CD4-positive, alpha-beta T cell treated with Interleukin-21 for 1 hour (primary cell): ENCODE results near the gene FBLN1.

Experiments
- DNase-seq: peaks from one replicate; pipeline ENCODE4 v3.0.0-alpha.2; 2020

The FBLN1 gene

DNA sequence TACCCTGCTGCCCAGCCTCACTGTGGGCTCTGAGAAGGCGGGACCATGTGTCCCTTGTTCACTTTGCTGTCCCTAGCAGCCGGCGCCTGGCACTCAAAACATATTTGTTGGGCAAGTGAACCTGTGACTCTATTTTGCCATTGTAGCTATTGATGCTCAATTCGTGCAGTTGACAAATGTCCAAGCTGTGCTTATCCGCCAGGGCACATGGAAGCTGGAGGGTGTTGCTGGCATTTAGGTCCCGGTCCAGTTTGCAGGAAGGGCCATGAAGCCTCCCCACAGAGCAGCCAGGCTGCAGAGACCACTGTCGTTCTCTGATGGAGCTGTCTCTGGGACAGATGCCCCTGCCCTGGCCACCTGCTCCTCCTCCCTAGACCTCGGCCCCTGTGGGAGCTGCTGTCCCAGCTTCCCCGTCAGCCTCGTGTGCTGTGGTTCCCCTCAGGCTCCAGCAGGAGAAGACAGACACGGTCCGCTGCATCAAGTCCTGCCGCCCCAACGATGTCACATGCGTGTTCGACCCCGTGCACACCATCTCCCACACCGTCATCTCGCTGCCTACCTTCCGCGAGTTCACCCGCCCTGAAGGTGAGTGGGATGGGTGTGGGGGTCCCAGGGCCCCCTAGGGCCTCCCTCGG lies 71.5 kb downstream of the FBLN1 start:
- DNase-seq = no peak

DNA sequence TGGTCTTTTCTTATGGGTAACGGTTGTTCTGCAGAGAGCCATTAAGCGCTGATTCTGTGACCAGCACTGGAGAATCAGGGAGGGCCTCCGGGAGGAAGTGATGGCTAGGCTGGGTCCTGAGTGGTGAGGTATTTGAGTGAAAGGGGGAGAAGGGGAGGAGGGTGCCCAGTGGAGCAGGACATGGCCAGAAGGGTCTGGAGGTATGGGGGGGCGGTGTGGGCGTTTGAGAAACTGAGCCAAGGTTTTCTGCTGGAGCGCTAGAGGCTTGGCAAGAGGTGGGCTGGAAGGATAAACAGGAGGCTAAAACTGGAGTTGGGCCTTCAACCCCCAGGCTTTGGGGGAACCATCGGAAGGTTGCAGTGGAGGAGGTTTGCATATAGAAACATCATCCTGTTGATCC lies 72.5 kb downstream of the FBLN1 start:
- no peak for DNase-seq

DNA sequence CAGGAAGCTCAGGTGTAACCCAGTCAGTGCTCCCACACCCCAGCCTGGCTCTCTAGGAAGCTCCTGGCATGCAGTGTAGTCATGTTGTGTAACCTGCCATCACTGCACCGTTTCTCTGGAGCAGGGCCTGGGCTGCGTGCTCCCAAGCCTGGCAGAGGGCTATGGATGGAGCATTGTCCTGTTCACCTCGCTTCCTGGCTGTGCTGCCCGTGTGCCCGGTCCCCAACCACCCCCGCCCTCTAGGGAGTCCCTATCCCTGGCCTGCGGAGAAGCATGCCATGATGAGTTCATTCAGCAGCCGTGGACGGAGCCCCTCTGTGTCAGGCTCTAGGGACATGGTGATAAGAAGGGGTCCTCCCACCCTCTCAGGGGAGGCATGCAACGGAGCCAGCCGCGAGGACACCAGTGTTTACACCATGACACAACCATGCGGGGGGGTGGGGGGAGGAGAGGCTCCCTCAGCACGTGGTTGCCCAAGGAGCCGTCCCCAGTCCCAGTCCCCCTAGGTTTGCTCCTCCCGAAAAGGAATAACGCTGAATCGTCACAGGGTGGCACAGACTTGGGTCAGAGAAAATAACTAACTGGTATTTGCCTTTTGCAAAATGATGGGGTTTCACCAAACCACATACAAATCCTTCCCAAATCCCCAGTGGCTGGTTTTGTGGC lies 73.1 kb downstream of the FBLN1 start:
- no peak for DNase-seq

DNA sequence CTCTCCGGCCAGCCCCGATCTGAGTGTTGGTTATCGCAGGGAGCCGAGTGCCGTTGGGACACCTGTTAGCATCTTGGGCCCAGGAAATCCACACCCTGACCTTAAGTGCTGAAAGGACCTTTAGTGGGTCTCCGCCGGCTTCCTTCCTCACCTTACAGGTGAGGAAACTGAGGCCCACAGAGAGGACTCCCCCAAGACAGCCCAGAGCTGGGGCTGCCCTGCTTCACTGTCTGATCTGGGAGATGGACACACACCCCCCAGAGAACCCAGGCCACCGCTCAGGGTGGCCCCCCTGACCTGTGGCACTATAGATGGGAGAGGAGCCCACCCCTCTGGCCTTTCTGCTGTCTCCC lies 73.6 kb downstream of the FBLN1 start:
- DNase-seq = no peak

DNA sequence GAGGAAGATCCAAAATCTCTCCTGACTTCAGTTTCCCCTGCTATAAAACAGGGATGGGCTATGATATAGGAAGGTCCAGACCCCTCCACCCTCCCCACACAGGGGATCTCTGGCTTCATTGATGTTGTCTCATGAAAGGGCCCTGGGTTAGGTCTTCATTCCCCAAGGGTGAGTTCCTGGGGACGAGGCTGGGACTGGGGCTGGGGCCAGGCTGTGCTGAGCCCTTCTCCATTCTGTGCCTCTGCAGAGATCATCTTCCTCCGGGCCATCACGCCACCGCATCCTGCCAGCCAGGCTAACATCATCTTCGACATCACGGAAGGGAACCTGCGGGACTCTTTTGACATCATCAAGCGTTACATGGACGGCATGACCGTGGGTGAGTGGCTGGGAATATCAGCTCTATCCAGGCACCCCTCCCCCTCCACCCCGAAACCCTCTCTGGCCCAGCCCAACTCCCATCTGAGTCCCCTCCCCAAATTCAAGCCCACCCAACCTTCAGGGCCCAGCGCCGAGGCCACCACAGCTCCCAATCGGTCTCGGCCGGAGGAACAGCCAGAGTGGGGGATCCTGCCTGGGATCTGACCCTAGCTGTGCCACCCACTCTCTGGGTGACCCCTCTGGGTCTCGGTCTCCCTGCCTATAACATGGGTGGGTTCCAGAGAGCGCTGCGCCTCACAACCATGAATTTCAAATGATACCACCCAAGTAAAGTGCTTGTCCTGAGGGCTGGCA lies 74.2 kb downstream of the FBLN1 start:
- DNase-seq = no peak

DNA sequence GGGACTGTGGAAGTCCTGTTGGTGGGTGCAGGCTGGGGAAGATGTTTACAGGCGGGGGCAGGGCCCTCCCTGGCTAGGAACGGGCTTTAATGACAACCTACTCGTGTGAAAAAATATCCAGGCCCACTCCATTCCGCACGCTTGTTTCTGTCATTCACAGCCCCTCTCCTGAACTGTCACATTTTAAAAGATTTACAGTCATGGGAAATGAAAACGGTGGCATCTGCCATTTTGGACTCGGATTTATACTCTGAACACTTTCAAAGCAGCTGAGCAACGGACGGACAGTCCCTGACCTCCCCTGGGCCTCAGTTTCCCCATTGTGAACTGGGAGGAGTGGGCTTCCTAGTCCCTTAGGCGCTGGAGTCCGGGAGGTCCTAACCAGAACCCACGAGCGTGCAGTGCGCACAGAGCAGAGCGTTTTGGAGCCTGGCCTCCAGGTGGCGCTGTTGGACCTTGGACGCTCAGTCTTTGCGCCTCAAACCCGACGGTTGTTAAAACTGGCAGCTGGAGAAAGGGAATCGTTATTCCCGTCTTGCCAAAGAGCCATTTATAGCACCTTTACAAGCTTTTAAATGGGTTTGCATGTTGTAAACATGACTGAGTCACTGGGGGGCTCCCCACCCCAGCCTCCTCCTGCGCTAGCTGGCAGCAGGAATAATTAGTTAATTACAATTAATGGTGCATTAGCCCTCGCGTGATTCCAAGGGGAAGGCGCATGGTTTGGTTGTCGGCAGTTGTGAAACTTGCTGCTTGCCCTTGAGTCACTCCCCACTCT lies 75.3 kb downstream of the FBLN1 start:
- peak; percentile 67 for DNase-seq

DNA sequence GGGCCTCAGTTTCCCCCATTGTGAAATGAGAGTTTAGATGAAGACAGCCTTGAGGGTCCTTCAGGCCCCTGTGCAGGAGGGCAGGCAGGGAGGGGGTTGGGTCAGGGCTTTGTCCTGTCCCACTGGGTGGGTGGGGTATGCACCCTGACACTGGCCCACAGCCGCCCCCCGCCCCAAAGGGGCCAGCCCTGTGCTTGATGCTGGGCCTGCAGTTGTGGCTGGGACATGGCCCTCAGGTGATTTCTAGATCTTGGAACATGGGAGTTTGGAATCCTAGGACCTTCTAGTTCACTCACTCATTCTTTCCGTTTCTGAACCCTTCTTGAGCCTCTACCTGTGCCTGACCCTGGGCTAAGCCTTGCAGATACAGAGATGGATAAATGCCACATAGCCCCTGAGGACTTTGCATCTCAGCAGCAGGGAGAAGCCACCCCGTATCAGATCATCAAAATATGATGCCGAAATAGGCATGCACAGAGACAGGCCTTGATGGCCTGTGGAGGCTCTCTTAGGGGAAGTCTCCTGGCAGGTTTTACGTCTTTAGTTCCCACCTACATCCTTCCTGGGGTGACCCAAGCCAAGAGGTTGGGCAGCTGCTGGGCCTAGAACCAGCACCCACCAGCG lies 76.0 kb downstream of the FBLN1 start:
- no peak for DNase-seq

DNA sequence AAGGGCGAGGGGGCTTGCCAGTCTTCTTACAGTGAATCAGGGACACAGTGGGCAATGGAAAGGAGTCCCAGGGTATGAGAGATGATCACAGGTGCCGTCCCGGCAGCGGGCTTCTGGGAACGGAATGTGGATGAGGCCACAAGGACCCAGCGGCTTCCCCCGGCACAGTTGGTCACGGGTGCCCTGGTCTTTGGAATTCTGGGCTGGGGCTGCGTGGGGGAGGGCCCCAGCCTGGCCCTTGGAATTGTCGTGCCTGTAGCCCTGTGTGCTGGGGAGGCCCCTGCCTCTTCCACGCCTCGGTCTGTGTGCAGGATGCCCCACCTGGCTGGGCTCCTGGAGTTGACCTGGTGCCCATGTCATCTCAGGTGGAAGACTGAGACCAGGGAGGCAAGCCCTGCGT lies 76.6 kb downstream of the FBLN1 start:
- no peak for DNase-seq

DNA sequence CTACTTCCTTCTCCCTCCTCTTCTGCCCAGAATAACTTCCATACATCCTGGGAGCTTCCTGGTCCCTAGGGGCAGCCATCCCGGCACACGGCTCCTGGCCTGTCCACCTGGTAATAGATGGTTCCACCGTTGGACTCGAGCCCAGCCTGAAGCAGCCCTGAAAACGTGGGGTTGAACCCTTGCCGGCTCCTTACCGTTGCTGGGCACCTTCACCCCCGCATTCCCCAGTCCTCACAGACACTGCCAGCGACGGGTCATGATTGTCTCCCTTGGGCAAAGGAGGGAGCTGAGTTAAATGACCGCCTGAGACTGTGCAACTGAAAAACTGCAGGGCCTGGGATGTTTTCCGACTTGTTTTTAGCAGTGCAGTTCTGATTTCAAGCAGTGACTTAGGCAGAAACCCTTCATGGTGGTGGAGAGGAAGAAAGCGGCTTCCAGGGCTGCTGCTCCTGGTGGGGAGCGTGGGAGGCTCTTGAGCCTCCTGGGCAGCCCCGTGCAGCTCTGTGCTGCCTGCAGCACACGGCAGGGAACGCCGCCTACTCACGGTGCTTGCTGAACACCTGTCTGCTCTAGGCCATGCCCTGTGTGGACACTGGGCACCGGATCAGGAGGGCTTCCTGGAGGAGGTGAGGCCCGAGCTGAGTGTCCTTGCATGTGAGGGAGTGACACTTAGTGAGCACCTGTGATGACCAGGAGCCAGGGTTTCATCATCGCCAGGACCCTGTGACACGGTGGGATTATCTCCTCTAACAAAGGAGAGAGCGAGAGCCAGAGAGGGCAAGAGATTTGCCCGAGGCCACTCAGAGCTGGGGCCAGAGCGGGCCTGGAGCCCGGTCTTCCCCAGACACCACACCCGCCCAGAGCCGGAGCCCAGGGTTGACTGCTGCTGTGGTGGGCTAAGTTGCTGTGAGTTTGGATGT lies 77.4 kb downstream of the FBLN1 start:
- DNase-seq = no peak

DNA sequence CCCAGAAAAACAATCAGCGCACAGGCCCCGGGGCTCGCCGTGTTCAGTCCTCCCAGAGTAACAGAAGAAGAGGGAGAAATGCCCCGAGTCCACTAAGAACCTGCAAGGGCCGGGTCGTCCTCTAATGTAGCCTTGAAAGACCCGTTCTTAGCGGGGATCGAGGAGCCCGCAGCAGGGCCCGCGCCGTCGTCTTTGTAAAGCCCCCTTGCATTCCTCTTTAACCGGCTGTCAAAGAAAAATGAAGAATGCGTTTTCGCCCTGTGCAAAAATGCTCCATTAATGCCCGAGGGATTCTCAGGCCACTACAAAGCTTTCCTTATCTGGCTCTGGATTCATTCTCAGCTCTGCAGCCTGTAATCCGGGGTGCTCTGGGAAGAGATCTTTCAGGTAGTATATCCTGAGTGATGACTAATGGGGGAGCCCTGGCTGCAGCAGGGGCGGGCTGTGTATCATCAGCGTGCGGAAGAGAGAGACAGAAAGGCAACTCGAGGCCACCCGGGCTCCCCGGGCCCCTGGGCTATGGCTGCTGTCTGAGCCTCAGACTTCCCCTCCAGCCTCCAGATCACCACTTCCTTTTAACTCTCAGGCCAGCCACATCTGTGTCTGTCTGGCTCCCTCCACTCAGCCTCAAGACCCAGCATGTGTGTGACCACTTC lies 78.2 kb downstream of the FBLN1 start:
- DNase-seq = no peak

DNA sequence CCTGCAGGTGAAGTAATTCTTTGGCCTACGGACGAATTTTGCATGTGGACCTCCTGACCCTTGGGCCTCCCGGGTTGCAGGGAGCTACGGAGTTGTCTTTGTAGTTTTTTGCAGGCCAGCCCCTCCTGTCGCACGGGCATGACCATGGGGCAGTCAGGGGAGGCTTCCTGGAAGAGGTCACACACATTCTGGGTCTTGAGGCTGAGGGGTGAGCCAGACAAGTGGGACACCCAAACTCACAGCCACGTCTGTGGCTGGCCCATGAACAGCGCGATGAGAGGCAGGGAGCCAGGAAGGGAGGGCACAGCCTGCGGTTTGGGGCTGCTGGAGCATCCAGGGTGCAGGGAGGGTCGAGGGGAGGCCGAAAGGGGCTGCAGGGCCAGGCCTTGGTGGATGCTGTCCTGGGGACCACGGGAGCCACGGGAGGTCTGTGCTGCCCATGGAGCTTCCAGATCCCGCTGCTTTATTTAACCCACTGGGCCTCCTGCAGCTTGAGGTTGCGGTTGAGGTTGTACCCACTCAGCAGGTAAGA lies 78.9 kb downstream of the FBLN1 start:
- no peak for DNase-seq

DNA sequence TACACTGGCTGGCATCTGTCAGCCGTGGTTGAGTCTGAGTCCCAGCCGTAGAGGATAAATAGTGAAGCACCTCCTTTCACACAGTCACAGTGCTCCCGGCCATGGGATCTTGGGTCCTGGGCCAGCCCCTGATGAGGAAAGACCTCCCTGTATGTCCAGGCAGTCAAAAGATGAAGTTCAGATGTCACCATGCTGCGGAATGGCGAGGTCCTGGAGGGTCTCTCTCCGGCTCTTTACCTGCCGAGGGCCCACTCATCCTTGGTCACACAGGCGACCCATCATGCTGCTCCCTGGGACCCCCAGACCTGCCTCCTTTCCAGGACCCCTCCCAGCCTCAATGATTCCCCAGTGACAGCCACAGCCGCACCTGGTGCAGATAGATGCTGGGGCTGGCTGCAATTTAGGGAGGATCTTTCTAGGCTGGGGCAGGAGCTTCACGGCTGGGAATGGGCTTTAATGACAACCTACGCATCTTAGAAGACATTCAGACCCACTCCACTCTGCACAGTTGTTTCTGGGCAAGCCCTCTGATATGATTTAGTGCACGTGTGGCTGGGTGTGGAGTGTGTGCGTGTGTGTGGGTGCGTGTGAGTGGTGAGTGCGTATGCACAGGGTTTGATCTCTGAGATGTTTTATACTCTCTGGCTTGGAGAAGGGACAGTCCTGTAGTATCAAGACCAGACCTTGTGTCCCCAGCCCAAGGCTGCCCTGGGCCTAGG lies 79.7 kb downstream of the FBLN1 start:
- no peak for DNase-seq

DNA sequence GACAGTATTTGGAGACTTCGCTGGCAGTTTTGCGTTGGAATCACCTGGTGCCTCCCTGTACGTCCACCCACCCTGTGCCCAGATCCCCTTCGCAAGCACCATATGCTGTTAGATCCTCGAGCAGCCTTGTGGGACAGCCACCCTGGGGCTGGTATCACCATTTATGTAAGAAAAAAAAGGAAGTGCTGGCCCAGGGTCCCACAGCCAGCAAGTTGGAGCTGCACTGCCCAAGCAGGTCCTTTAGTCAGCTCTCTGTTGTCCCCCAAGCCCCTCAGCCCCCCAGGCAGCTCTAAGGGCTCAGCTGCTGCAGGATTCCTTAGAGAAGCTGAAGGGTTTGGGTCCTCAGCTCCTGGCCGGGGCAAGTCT lies 80.3 kb downstream of the FBLN1 start:
- no peak for DNase-seq

DNA sequence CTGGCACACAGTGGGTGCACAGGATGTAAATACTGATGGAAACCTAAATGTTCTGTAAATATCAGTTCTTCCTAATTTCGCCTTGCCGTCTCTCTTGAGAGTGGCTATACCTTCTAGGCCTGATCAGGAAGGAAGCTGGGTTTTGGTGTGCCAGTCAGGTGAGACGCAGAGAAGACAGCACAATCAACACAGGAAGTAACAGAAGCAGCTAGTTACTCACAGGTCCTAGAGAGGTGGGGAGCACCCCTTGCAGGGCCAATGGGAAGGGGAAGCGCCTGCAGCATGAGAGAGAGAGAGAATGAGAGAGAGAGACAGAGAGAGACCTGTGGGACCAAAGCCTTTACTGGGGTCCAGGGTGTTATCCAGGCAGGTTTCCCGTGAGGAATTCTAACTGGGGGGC lies 80.8 kb downstream of the FBLN1 start:
- peak; percentile 26 for DNase-seq

DNA sequence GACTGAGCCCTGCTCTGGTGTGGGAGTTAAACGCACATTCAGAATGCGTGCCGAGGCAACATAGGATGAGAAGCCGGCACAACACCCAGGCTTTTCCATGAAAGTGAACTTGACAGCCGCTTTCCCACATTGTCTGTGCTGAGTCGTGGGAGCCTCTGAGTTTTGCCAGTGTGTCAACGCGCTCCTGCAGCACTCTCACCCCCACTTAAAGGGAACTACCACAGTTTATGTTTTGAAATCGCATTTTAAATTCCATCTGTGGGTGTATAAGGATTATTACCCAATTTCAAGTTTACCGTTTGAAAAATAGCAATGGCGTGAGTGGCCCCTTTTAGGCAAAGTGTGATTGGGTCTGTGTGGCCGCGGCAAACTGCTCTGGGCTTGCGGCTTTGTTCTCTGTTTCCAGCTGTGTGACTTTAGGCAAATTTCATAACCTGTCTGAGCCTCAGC lies 81.5 kb downstream of the FBLN1 start:
- DNase-seq = no peak

DNA sequence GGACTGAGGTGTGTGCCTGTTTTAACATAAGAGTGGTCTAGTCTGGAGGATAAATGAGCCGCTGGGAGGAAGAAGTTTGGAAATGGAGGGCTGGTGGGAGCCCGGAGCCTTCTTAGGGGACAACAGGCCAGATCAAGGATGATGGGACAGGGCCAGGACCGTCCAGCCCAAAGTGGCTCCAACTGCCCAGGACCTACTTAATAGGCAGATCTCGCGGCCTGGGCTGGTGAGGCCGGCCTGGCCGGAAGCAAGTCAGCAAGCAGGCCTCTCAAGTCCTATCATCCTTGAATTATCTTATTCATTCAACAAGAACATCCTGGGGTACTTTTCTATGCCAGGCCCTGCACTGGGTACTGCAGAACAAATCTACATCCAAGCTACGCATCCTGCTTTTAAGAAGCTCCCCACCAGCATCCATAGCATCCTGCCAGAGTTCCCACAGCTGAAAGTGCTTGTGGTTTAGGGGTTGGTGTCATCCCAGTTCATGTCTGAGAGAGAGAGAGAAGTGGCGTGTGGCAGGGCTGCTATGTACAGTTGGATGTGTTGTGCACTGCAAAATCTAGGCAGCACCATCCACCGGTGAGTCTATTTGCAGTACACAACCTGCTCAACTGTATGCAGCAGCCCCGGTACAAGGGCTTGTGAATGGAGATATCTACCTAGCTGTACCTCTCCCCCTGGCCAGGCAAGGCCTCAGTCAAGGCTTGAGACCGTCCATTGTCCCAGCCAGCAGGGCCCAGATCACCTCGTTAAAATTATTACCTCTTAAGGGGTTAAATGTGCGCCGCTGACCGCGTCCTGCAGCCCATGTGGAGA lies 82.1 kb downstream of the FBLN1 start:
- no peak for DNase-seq

DNA sequence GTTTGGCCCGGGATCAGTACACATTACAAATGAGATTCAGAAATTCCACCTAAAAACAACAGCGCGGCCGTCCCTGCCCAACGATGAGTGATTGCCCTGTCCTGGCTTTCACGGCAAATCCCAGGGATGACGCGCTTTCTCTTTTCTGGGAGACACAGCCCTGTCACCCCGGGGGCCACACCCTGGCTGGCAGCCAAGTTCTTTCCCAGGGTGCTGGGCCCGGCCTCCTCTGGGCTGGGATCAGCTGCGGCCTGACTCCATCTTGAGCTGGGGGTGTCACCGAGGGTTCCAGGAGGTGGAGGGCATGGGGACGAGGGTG lies 82.7 kb downstream of the FBLN1 start:
- DNase-seq = no peak

DNA sequence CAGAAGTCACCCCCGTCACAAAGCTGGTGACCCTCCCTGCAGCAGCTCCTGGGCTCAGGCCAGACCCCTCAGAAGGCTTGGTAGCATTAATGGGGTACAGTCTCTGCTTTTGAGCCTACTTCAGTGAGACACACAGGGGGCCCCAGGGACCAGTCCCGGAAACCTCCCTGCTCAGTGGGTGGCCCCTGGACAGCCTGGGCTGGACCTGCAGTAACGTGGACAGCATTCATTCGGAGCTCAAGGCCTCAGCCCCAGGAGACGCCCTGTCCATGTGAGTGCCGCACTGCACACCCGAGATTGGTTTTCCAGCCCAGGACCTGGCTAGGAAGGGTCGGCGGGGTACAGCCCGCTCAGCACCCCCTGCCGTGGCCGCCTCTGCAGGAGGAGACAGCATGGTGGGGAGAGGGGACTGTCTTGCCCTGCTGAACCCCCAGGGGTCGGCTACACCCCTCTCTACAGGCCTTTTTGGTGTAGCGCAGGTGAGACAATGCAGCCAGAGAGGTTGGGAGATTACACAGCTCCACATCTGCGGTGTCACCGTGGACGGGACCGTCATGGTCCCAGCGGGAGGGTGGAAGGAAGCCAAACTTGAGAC lies 83.4 kb downstream of the FBLN1 start:
- no peak for DNase-seq

DNA sequence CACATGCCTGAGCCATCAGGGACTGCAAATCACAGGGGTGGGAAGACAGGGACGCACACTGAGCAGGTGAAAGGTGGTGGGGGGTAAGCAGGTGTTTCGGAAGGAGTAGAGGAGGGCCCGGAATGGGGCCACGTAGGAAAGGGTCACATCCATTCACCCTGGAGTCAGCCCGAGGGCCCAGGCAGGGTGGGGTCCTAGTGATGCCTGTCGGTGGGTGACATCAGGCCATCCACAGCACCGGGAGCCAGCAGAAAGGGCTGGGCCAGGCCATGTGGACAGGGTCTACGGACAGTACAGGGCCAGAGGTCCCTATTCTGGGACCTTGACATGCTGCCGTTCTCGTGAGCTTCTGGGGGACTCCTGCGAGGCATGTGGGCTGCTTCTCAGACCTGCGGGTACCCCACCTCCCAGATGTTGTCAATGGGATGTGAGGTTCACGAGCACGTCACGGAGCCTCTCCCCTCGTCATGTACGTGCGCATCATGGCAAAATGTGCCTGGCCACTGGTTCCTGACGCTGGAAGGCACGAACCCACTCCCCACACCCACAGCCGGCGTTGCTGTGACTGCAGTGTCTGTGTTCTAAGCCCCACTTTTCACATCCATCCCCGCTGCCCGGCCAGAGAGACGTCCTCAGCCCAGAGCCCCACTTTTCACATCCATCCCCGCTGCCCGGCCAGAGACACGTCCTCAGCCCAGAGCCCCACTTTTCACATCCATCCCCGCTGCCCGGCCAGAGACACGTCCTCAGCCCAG lies 84.1 kb downstream of the FBLN1 start:
- no peak for DNase-seq
